H1 (cell line): ENCODE data around the gene GAPT.

Experiments used
- CTCF ChIP-seq, 3 experiments: IDR thresholded peaks; 1 replicate in 2 of 3; 2 replicates in 1 of 3; pipeline versions ENCODE4 v1.5.1 to v1.6.1; 2011; ENCODE audit warnings: low read length in 3 of 3, mild to moderate bottlenecking in 3 of 3, inconsistent platforms in 2 of 3, low read depth in 1 of 3, moderate library complexity in 1 of 3; ENCODE audit not compliant: insufficient read depth in 1 of 3; ENCODE audit errors: control extremely low read depth in 1 of 3
- EGR1 ChIP-seq: IDR thresholded peaks from 2 replicates; pipeline ENCODE4 v1.6.1; 2011; ENCODE audit warnings: low read depth, low read length, borderline replicate concordance
- EP300 ChIP-seq, 2 experiments: IDR thresholded peaks; 1 replicate in 1 of 2; 2 replicates in 1 of 2; pipeline ENCODE4 v1.6.1; 2011 to 2012; ENCODE audit warnings: low read depth in 2 of 2, low read length in 2 of 2, mild to moderate bottlenecking in 2 of 2, borderline replicate concordance in 1 of 2, inconsistent platforms in 1 of 2, moderate library complexity in 1 of 2
- MAFK ChIP-seq: IDR thresholded peaks from 2 replicates; pipeline ENCODE4 v1.6.1; 2012; ENCODE audit warnings: low read depth, mild to moderate bottlenecking, improper control_type of control experiment, low read length
- POLR2A ChIP-seq, 2 experiments: IDR thresholded peaks; 1 replicate in 1 of 2; 2 replicates in 1 of 2; pipeline ENCODE4 v1.6.1; 2011; ENCODE audit warnings: low read depth in 2 of 2, low read length in 2 of 2, mild to moderate bottlenecking in 2 of 2; ENCODE audit errors: control extremely low read depth in 1 of 2
- RAD21 ChIP-seq, 2 experiments: IDR thresholded peaks in 1 of 2; conservative IDR thresholded peaks in 1 of 2; 2 replicates each; pipeline ENCODE4 v1.6.1; 2011; ENCODE audit warnings: low read depth in 2 of 2, low read length in 2 of 2, improper control_type of control experiment in 1 of 2, inconsistent platforms in 1 of 2, mild to moderate bottlenecking in 1 of 2, moderate library complexity in 1 of 2
- SUZ12 ChIP-seq: fragments of 200-600 bp; sonication (generic); IDR thresholded peaks from 2 replicates; pipeline ENCODE4 v1.6.1; 2012; ENCODE audit warnings: mild to moderate bottlenecking, inconsistent platforms, low read length, moderate library complexity, mixed read lengths
- TAF7 ChIP-seq: optimal IDR thresholded peaks from 2 replicates; pipeline ENCODE3; 2011; ENCODE audit warnings: low read depth, mild to moderate bottlenecking, inconsistent platforms, low read length, moderate library complexity, borderline replicate concordance

- TF ChIP-seq CTCF (IDR thresholded peaks at IDR 0.05; ENCODE audit: control extremely low read depth in 1 of 3, insufficient read depth in 1 of 3, low read depth in 1 of 3, low read length in 3 of 3) (no peak), SUZ12 (no peak), TAF7 (no peak), POLR2A (IDR thresholded peaks at IDR 0.05; ENCODE audit: control extremely low read depth in 1 of 2, low read depth in 2 of 2, low read length in 2 of 2) (no peak), EP300 (IDR thresholded peaks at IDR 0.05; ENCODE audit: borderline replicate concordance in 1 of 2, low read depth in 2 of 2, low read length in 2 of 2) (no peak), EGR1 (no peak), RAD21 (IDR thresholded peaks at IDR 0.05 in 1 of 2, conservative IDR thresholded peaks at IDR 0.05 in 1 of 2; ENCODE audit: low read depth in 2 of 2, low read length in 2 of 2) (no peak), MAFK (no peak)
Measured at GRCh38 chr5:58458141-58458742, 33.0 kb upstream of the GAPT start.
